ENCODE results near the gene RPN1. TPM values are rescaled to one million over a fixed set of nuclear protein-coding genes. Genes with fewer than 3 reads are reported as not detected.

Gene RPN1
- total and polyA plus RNA-seq, 2 of the 8 experiments (the other 6 are each of a cell fraction or from before 2014, with no cell fraction given) = 165 to 211 TPM

GRCh38 chr3:128576290-128576689, 74.3 kb downstream of the RPN1 start (continued):
- TF ChIP-seq EGR1 (IDR thresholded peaks at IDR 0.05; ENCODE audit: borderline replicate concordance, low read depth, low read length) (no peak), ZNF274 (IDR thresholded peaks at IDR 0.05; ENCODE audit: borderline replicate concordance, extremely low read depth, low read length) (no peak), TAF1 (IDR thresholded peaks at IDR 0.05; ENCODE audit: low read depth, low read length) (no peak), PHF8 (conservative IDR thresholded peaks at IDR 0.05; ENCODE audit: low read depth, low read length) (no peak), RAD21 (IDR thresholded peaks at IDR 0.05 in 1 of 2, conservative IDR thresholded peaks at IDR 0.05 in 1 of 2; ENCODE audit: low read depth in 2 of 2, low read length in 2 of 2) (no peak), MAX (IDR thresholded peaks at IDR 0.05) (no peak)
